Inferior parietal cortex (tissue), 1 donor: Measurements from ENCODE around the gene CCT7.

Source experiments
- DNase-seq: peaks from one replicate; pipeline ENCODE4 v3.0.0-alpha.2; 2016; ENCODE audit errors: extremely low spot score

Gene CCT7

GRCh38 chr2:73225513-73226360 is 8.4 kb upstream of the CCT7 start:
- DNase-seq: no peak

- DNase-seq: no peak
Measured at GRCh38 chr2:73227086-73227485, 7.0 kb upstream of the CCT7 start.

- no peak for DNase-seq
Measured at GRCh38 chr2:73228631-73229030, 5.5 kb upstream of the CCT7 start.

GRCh38 chr2:73232403-73233153 is 1.5 kb upstream of the CCT7 start:
- no peak for DNase-seq

- peak; percentile 100 for DNase-seq
Measured at GRCh38 chr2:73233154-73233931, 765 bp upstream of the CCT7 start, which contains the start of gene PRADC1. PRADC1 (minus strand) TSS chr2:73233239; CDS start chr2:73233160, 79 bp downstream.

GRCh38 chr2:73235315-73236028 is 1.4 kb downstream of the CCT7 start:
- no peak for DNase-seq

- DNase-seq: no peak
Measured at GRCh38 chr2:73237168-73237567, 3.1 kb downstream of the CCT7 start.

GRCh38 chr2:73238149-73238548 is 4.0 kb downstream of the CCT7 start:
- no peak for DNase-seq

- DNase-seq: peak; percentile 36
Measured at GRCh38 chr2:73238976-73239375, 4.9 kb downstream of the CCT7 start.

- no peak for DNase-seq
Measured at GRCh38 chr2:73239776-73240175, 5.7 kb downstream of the CCT7 start.

- no peak for DNase-seq
Measured at GRCh38 chr2:73243884-73244570, 9.9 kb downstream of the CCT7 start.

GRCh38 chr2:73244580-73244979 is 10.5 kb downstream of the CCT7 start:
- no peak for DNase-seq

- DNase-seq: no peak
Measured at GRCh38 chr2:73246850-73247249, 12.7 kb downstream of the CCT7 start.

GRCh38 chr2:73249636-73250035 is 15.5 kb downstream of the CCT7 start:
- no peak for DNase-seq

- DNase-seq: no peak
Measured at GRCh38 chr2:73250872-73251846, 17.1 kb downstream of the CCT7 start.

GRCh38 chr2:73252238-73253027 is 18.3 kb downstream of the CCT7 start:
- no peak for DNase-seq

GRCh38 chr2:73253400-73253799 is 19.3 kb downstream of the CCT7 start:
- DNase-seq: no peak

GRCh38 chr2:73253901-73254300 is 19.8 kb downstream of the CCT7 start:
- no peak for DNase-seq
